Kidney epithelial cell (primary cell): ENCODE measurements around the gene PHF21B. TPM values are rescaled to one million over a fixed set of nuclear protein-coding genes. Genes with fewer than 3 reads are reported as not detected.

ENCODE experiments used
- DNase-seq: peaks from one replicate; pipeline ENCODE4 v3.0.0-alpha.2; 2010; ENCODE audit warnings: low read depth
- H3K27me3 ChIP-seq: 2 replicates; pipeline ENCODE4 v1.6.0; 2011; ENCODE audit warnings: low read length; ENCODE audit not compliant: control insufficient read depth, insufficient read depth
- H3K36me3 ChIP-seq: 2 replicates; pipeline ENCODE4 v1.5.1; 2011; ENCODE audit warnings: low read length; ENCODE audit not compliant: control insufficient read depth, insufficient read depth
- H3K4me3 ChIP-seq: 2 replicates; pipeline ENCODE4 v1.5.1; 2011; ENCODE audit warnings: low read depth, mild to moderate bottlenecking, control low read depth, low read length
- total RNA-seq: library from RNA; depleted of rRNA; stranded (reverse); fragments of >200 nt; gene quantifications from 2 replicates; pipeline ENCODE4 v1.2.3, GENCODE V29; 2015
- TF ChIP-seq, protein P1 (sequence below): IDR thresholded peaks from 2 replicates; pipeline ENCODE4 v1.5.1; 2011; ENCODE audit warnings: mild to moderate bottlenecking, moderate library complexity, low read length, control low read depth, inconsistent platforms; ENCODE audit not compliant: insufficient read depth, poor library complexity, severe bottlenecking

Gene PHF21B
- total RNA-seq, 1 donor from 2014 or later, result 1.5 TPM

DNA sequence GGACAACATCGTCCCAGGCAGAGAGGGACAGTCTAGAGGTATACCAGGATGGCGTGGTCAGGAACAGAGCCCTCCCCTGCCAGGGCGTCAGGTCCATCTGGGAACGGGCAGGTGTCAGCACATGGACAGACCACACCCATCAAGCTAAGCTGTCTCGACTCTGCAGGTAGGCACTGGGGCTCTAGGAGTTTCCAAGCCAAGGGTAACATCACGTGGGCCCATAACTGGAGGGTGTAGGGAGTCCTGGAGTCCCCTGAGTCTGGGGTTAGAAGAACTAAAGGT is 75.4 kb downstream of the PHF21B start:
- no peak overlapping the region for H3K4me3 ChIP-seq
- DNase-seq, result no peak
- TF ChIP-seq, protein P1, sequence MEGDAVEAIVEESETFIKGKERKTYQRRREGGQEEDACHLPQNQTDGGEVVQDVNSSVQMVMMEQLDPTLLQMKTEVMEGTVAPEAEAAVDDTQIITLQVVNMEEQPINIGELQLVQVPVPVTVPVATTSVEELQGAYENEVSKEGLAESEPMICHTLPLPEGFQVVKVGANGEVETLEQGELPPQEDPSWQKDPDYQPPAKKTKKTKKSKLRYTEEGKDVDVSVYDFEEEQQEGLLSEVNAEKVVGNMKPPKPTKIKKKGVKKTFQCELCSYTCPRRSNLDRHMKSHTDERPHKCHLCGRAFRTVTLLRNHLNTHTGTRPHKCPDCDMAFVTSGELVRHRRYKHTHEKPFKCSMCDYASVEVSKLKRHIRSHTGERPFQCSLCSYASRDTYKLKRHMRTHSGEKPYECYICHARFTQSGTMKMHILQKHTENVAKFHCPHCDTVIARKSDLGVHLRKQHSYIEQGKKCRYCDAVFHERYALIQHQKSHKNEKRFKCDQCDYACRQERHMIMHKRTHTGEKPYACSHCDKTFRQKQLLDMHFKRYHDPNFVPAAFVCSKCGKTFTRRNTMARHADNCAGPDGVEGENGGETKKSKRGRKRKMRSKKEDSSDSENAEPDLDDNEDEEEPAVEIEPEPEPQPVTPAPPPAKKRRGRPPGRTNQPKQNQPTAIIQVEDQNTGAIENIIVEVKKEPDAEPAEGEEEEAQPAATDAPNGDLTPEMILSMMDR, result no peak
- H3K27me3 ChIP-seq, result peaks cover 19% of the 10 kb centered on the region
- no peaks in the 10 kb centered on the region for H3K36me3 ChIP-seq

DNA sequence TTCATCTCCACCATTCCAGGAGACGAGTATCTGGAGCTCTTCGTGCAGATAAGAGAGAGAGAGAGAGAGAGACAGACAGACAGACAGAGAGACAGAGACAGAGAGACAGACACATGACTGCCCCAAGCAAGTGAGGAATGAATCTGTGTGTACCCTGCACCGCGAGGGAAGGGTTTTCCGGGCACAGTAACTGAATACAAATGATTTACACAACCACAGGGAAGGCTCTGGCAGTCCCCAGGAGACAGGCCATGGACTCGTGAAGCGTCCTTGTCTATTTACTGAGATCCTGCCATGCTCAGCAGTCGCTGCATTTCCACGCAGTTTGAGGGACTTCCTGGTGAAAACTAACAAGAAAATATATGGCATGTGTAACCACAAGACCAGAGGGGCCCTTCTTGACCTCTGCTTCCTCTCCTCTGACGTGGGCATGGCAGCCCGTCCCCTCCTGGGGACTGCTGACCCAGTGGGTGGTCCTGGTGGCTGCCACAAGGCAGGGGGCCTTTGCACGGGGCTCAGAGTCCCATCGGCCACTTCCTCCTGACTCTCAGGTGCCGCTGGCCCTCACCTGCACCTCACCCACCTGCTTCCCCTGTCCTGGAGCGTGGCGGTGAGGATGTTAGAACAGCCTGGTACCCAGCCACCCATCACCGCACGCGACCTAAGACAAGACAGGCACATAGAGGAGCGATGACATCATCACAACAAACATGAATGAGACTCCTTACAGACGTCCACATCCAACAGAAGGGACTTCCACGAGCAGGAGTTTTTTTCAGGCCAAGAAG is 75.9 kb downstream of the PHF21B start:
- DNase-seq, result no peak
- Histone ChIP-seq H3K4me3 (no peak overlapping the region), H3K27me3 (peaks cover 19% of the 10 kb centered on the region), H3K36me3 (no peaks in the 10 kb centered on the region)
- TF ChIP-seq, protein P1, result no peak

DNA sequence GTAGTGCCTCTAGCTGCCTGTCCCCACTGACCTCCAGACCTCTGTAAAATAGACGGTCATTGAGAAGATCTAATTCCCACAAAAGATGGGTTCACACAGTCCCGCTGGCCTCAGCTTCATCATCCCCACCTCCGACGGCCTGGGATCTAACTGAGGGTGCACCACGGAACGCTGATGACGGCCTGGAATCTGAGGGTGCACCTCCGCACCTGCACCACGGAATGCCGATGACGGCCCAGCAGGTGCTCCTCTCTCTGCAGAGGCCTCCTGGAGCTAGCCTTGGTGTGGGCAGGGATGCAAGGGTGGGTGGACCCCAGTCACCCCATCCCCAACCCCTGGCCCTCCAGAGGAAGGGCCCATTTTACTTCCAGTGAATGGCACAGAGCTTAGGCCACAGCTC is 77.3 kb downstream of the PHF21B start:
- TF ChIP-seq, protein P1, result no peak
- Histone ChIP-seq H3K4me3 (no peak overlapping the region), H3K36me3 (no peaks in the 10 kb centered on the region), H3K27me3 (peaks cover 19% of the 10 kb centered on the region)
- no peak for DNase-seq

DNA sequence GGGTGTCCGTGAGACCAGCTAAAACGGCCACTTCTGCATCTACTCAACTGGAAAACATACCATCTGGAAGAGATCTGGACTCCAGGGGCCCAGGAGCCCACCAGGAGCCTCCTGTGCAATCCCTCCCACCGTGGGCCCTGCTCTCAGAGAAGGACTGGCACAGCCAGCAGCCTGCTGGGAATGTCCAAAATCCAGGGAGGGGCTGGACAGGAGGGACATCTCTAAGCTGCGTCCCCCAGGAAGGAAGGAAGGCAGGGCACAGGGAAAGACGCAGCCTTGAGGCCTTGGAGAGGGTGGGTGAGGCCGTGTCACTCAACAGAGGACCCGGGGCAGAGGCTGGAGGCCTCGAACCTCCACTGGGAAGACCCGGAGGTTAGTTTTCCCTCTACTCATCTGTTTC is 78.0 kb downstream of the PHF21B start:
- TF ChIP-seq, protein P1, result no peak
- peaks cover 25% of the 10 kb centered on the region for H3K27me3 ChIP-seq
- DNase-seq, result no peak
- no peak overlapping the region for H3K4me3 ChIP-seq
- no peaks in the 10 kb centered on the region for H3K36me3 ChIP-seq

DNA sequence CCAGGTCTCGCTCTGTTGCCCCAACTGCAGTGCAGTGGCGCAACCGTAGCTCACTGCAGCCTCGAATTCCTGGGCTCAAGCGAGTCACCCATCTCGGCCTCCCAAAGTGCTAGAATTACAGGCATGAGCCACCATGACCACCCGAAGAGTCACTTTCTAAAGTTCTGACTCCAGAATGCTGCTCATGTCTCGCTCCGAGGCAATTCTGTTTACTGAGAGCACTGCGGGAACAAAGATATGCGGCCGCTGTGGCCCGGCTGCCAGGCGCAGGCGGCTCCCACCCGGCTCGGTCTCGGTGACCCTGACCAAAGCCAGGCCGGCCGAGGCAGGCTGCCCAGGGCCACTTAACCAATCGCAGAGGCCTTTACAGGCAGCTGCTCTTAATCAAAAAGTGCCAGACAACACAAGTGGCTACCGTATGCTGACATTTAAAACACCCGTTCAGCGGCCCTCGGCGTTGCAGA is 78.7 kb downstream of the PHF21B start:
- H3K27me3 ChIP-seq, result peaks cover 27% of the 10 kb centered on the region
- no peak for DNase-seq
- TF ChIP-seq, protein P1, result no peak
- no peak overlapping the region for H3K4me3 ChIP-seq
- no peaks in the 10 kb centered on the region for H3K36me3 ChIP-seq

DNA sequence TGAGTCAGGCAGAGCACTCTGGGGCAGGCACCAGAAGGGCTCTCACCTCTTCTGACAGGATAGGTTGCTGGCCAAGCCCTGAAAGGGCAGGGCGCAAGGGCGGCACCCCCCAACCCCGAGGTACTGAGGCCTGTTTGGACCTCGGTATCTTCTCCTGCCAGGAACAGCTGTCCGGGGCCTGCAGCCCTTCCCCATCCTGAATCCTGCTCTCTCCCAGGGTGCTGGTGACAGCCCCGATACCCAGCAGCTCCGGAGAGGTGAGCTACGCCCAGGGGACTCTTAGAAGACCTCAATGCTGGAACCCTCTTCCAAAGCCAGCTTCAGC is 79.1 kb downstream of the PHF21B start:
- peaks cover 27% of the 10 kb centered on the region for H3K27me3 ChIP-seq
- DNase-seq, result no peak
- H3K36me3 ChIP-seq, result no peaks in the 10 kb centered on the region
- TF ChIP-seq, protein P1, result no peak
- no peak overlapping the region for H3K4me3 ChIP-seq
